Head of caudate nucleus (tissue), 42 donors: ENCODE data around the gene SLC22A4.

ENCODE experiments used
- DNase-seq, 42 donors: peaks; one replicate each; pipeline versions ENCODE4 v3.0.0 to v3.0.0-alpha.2; 2020 to 2021; ENCODE audit warnings: mixed read lengths in 7 of 42
- intact Hi-C: fragments of 100-400 bp; cut with DNase I; formaldehyde crosslinking; loops from one replicate; pipeline ENCODE4 v1.15.0; 2022

Gene SLC22A4

GRCh38 chr5:132271251-132272246 lies 22.6 kb upstream of the SLC22A4 start:
- intact Hi-C loops: no loop called here
- DNase-seq: peak in 7 of 42 donors; percentile 8 to 43 (median 13)

- intact Hi-C loops: no loop called here
- peak in 30 of 42 donors; percentile 18 to 83 (median 60) for DNase-seq
Measured at GRCh38 chr5:132272311-132273210, 21.6 kb upstream of the SLC22A4 start.

- intact Hi-C loops: no loop called here
- peak in 1 of 42 donors; percentile 5 for DNase-seq
Measured at GRCh38 chr5:132273631-132274030, 20.6 kb upstream of the SLC22A4 start.

GRCh38 chr5:132274050-132274792 lies 20.0 kb upstream of the SLC22A4 start:
- DNase-seq: peak in 4 of 42 donors; percentile 9 to 41 (median 21)
- intact Hi-C loops: no loop called here

- intact Hi-C loops: no loop called here
- peak in 3 of 42 donors; percentile 0 to 5 (median 1) for DNase-seq
Measured at GRCh38 chr5:132275367-132276220, 18.6 kb upstream of the SLC22A4 start.

- peak in 1 of 42 donors; percentile 2 for DNase-seq
- intact Hi-C loops: no loop called here
Measured at GRCh38 chr5:132277256-132277655, 16.9 kb upstream of the SLC22A4 start.

GRCh38 chr5:132277971-132278853 lies 16.0 kb upstream of the SLC22A4 start:
- intact Hi-C loops: no loop called here
- DNase-seq: peak in 3 of 42 donors; percentile 3 to 14 (median 11)

GRCh38 chr5:132279801-132280200 lies 14.4 kb upstream of the SLC22A4 start:
- DNase-seq: peak in 2 of 42 donors; percentile 5 to 6
- intact Hi-C loops: no loop called here

GRCh38 chr5:132280371-132281240 lies 13.6 kb upstream of the SLC22A4 start:
- DNase-seq: peak in 1 of 42 donors; percentile 8
- intact Hi-C loops: no loop called here

GRCh38 chr5:132281856-132282614 lies 12.2 kb upstream of the SLC22A4 start:
- peak in 2 of 42 donors; percentile 4 to 5 for DNase-seq
- intact Hi-C loops: no loop called here

- peak in 2 of 42 donors; percentile 22 to 25 for DNase-seq
- intact Hi-C loops: no loop called here
Measured at GRCh38 chr5:132283423-132284043, 10.7 kb upstream of the SLC22A4 start.

GRCh38 chr5:132289097-132289496 lies 5.1 kb upstream of the SLC22A4 start:
- DNase-seq: peak in 1 of 42 donors; percentile 0
- intact Hi-C loops: no loop called here

- no peak for DNase-seq
- intact Hi-C loops: no loop called here
Measured at GRCh38 chr5:132291026-132291425, 3.2 kb upstream of the SLC22A4 start.

- DNase-seq: peak; percentile 70 to 94 (median 84)
- intact Hi-C loops: no loop called here
Measured at GRCh38 chr5:132293066-132293991, 865 bp upstream of the SLC22A4 start.
